Measurements from ENCODE around the gene TPX2.

The TPX2 gene

DNA sequence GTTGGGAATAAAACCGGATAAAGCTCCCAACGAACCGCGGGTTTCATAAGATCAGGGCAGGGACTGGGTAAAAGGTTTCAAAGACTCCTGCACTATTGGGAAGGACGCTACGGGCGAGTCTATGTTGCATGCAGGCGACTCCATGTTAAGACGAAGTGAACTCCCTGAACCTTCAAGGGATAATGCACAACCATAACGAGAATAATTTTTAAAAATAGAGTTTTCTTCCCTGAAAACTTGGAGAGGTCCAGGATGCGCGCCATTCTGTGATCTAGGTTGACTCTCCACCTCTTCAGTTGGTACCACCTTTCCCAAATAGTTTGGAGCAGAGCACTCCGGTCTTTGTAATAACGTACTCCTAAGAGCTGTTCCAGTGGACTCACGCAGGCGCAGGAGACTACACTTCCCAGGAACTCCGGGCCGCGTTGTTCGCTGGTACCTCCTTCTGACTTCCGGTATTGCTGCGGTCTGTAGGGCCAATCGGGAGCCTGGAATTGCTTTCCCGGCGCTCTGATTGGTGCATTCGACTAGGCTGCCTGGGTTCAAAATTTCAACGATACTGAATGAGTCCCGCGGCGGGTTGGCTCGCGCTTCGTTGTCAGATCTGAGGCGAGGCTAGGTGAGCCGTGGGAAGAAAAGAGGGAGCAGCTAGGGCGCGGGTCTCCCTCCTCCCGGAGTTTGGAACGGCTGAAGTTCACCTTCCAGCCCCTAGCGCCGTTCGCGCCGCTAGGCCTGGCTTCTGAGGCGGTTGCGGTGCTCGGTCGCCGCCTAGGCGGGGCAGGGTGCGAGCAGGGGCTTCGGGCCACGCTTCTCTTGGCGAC lies at the start of gene TPX2:
TPX2 (plus strand) TSS at position 562 of the 821 bp plus-strand sequence. CDS start 18,187 bp downstream, outside the sequence.
- DNase-seq: peak; percentile 94

DNA sequence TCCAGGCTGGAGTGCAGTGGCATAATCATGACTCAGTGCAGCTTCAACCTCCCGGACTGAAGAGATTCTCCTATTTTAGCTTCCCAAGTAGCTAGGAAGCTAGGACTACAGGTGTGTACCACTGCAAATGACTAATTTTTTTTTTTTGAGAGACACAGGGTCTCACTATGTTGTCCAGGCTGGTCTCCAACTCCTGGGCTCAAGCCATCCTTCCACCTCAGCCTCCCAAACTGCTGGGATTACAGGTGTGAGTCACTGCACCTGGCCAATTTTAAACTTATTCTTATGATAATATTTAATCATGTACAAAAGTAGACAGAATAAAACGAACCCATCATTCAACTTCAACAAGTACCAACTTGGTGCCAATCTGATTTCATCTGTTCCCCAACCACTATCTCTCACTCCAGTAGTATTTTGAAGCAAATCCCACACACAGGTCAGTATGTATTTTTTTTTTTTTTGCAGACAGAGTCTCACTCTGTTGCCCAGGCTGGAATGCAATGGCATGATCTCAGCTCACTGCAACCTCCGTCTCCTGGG lies 48.9 kb upstream of the TPX2 start:
- DNase-seq: no peak

GRCh38 chr20:31691646-31692275 lies 47.3 kb upstream of the TPX2 start:
- no peak for DNase-seq

- DNase-seq: no peak
These were observed 45.7 kb upstream of the TPX2 start for GRCh38 chr20:31693402-31693801.

DNA sequence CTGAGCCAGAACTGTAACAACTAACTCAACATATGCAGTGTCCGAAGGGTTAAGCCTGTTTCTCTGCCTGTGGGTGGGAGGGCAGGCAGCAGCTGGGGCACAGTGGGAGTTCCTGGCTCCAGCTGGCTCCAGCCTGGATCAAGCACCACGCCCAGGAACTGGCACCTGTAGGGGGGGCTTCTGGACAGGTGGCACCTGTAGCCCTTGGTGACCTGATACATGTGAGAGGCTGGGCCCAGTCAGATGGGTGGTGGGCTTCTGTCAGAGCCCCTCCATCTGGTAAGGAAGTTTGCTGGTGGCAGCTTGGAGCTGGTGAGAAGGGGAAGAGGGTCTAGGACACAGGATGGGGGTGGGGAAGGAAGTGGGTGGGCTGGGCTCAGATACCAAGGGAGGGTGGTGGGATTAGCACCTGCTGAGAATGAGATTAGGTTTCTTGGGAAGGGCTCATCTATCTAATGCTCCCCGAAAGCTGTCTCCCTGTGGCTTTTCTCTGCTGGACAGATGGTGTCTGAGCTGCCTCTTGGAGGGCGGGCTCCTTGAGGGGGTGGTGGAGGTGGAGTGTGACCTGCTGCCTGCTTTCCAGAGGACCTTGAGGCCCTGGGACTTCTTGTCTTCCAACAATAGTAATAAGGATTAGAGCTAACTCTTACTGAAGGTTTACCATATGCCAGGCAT lies 45.0 kb upstream of the TPX2 start:
- DNase-seq: no peak

DNA sequence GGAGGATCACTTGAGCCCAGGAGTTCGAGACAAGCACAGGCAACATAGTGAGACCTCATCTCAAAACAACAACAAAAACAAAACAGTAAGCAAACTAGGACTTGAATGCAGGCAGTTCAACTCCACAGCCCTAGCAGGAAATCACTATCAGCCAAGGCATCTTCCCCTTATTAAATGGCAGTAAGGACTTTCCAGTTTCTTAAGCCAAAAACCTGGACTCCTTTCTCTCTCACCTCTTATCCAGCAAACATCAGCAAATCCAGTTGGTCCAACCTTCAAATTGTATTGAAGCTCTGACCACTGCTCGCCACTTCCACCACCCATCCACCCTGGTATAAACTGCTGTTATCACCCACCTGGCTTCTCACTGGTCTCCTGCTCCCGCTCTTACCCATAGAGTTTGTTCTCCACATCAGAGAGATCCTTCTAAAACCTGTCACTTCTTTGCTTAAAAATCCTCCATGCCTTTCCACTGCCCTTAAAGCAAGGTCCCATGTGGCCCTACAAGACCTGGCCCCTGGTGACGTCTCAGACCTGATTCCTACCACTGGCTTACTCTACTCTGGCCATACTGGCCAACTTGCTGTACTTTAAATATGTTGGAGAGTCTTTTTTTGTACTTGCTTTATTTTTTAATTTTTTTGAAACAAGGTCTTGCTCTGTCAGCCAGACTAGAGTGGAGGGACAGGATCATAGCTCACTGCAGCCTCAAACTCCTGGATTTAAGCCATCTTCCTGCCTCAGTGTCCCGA lies 44.1 kb upstream of the TPX2 start:
- no peak for DNase-seq

DNA sequence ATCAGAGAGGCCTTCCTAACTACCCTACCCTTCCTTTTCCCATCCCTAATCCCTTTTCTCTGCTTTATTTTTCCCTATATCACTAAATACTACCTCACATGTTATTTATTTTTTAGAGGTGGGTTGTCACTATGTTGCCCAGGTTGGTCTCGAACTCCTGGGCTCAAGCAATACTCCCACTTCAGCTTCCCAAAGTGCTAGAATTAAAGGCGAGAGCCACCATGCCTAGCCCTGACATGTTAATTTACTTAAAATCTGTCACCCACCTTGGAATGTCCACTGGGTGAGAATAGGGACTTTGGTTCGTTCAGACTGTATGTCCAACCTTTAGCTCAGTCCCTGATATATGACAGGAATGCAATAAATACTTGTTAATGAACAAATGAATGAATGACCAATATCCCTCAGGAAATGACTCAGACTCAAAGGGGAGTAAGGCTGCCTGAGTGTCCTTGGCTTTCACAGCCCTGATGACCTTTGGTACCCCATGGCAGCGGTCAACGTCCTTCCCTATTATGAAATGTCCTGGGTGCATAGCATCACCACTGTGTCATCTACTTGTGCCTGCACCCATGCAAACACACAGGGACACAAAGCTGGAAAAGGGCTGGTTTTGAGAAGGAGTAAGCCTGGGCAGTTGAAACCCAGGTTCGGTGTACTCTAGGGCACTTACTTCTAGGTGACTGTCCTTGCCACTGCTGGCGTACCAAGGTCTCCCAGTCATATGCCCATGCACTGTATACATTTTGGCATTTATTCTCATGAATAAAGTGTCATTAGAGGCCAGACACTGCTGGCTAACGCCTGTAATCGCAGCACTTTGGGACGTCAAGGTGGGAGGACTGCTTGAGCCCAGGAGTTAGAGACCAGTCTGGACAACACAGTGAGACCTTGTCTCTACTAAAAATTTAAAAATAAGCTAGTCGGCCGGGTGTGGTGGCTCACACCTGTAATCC lies 43.0 kb upstream of the TPX2 start:
- DNase-seq: no peak

DNA sequence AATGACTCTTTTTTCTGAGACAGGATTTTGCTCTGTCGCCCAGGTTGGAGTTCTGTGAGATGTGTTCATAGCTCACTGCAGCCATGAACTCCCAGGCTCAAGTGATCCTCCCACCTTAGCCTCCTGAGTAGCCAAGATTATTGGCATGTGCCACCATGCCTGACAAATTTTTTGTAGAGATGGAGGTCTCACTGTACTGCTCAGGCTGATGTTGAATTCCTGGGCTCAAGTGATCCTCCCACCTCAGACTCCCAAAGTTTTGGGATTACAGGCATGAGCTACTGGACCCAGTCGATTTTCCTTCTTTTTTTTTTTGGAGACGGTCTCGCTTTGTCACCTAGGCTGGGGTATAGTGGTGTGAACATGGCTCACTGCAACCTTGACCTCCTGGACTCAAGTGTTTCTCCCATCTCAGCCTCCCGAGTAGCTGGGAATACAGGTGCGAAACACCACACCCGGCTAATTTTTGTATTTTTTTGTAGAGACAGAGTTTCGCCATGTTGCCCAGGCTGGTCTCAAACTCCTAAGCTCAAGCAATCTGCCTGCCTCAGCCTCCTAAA lies 40.8 kb upstream of the TPX2 start:
- DNase-seq: no peak

- peak; percentile 25 for DNase-seq
These were observed 40.0 kb upstream of the TPX2 start for GRCh38 chr20:31698803-31699718.

- no peak for DNase-seq
These were observed 39.0 kb upstream of the TPX2 start for GRCh38 chr20:31699801-31700728.

DNA sequence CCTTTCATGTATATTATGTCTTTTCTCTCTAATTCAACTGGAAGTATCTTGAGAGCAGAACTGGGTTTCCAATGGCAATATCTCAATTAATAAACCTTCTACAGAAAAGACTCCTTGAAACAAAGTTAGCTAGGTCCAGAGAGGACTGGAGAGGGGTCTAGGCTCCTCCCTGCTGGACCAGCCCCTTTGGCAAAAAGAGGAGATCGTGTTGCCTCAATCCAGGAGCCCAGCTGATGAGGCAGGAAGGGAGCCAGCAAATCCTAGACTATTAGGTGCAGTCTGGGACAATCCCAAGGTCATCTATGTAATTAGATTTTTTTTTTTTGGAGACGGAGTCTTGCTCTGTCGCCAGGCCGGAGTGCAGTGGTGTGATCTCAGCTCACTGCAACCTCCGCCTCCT lies 38.3 kb upstream of the TPX2 start:
- DNase-seq: no peak

GRCh38 chr20:31701591-31701990 lies 37.5 kb upstream of the TPX2 start:
- DNase-seq: no peak

DNA sequence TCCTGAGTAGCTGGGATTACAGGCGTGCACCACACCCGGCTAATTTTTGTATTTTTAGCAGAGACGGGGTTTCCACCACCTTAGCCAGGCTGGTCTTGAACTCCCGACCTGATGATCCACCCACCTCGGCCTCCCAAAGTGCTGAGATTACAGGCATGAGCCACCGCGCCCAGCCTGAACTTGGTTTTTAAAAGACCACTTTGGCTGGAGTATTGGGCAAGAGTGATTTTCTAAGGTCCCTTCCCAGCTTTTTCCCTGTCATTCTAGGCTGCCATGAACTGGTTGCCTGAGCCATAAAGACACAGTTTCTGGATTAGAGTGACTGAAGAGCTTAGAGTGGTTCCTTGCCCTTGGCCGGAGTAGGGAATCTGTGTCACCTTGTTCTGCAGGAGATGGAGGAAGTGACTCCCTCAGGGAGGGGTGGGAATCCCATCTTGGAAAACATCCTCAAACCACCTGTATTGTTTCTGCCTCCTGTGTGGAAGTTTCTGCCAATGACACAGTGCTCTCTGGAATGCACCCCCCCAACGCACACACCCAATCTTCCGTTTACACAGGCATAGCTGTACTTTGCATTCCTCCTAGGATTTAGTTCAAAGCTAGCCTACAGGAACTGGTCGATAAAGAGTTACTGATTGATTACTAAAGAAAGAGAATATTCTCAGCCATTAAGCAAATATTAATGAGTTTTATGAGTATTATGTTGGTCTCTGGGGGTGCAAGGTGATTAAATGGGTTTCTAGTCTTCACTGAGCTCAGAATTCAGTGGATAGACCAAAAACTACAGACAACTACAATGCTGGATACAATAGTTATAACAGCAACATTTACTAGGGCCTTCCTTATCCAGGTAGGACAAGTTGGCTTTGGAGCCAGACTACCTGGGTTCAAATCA lies 34.6 kb upstream of the TPX2 start:
- no peak for DNase-seq

DNA sequence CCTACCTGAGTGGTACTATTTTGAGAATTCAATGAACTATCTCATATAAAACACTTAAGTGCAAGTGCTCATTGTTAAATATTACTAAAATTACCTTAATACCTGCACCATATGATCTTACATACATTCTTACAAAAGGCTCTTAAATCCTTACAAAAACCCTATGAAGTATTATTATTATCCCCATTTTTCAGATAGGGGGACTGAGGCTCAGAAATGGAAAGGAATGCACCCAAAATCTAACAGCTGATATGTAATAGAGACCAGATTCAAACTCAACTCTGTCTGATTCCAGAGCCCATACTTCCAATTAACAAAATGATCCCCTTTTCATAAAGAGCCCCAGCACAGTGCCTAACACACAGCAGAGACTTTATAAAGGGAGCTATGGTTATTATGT lies 33.9 kb upstream of the TPX2 start:
- no peak for DNase-seq

GRCh38 chr20:31705598-31706597 lies 33.2 kb upstream of the TPX2 start:
- DNase-seq: no peak

DNA sequence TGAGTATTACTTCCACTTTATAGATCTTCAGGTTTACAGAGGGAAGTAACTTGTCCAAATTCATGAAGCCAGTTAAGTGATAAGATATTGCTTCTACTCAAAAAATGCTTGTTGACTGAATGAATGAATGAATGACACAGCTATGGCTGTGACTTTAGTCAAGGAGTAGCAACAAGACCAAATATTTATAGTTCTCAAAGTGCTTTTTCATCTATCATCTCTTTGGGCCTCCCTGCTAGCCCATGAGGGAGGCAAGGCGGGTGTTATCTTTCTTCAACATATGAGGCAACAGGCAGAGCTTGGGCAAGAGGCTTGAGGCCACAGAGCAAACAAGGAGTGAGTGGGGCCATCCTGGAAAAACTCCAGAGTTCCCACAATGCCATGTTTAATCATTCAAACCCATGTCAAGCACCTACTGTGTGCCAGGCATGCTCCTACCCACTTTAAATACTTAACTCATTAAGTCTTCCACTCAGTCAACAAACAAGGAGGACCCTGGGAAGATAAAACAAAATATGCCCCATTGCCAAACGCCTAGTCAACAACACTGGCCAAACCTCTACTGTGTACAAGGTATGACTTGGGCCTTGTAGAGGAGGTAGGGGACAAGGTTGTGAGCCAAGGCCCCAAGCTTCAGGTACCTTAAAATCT lies 32.4 kb upstream of the TPX2 start:
- no peak for DNase-seq

Data from stimulated activated CD4-positive, alpha-beta T cell treated with anti-CD3 and anti-CD28 coated beads, Interleukin-15, amount 100 ng/mL, for 24 hours (primary cell).